ENCODE results near the gene PRDM16. TPM values are rescaled to one million over a fixed set of nuclear protein-coding genes. Genes with fewer than 3 reads are reported as not detected.
A peak's percentile ranks its signal among the peaks of the same experiment; 100 is the strongest.

PRDM16 gene
- total RNA-seq, 1 donor = 6.5 TPM

GRCh38 chr1:3066826-3067225 is 2.2 kb upstream of the PRDM16 start:
- H3K4me1 ChIP-seq (ENCODE audit: insufficient read depth, low read length) = no peaks in the 10 kb centered on the region
- H3K27me3 ChIP-seq (ENCODE audit: insufficient read depth, low read length) = peaks cover 5% of the 10 kb centered on the region
- H3K36me3 ChIP-seq (ENCODE audit: insufficient read depth, low read length) = no peaks in the 10 kb centered on the region
- H3K79me2 ChIP-seq (ENCODE audit: insufficient read depth, low read length) = peaks cover 7% of the 10 kb centered on the region
- no peak overlapping the region for H3K27ac ChIP-seq (ENCODE audit: low read depth, low read length)
- no peak overlapping the region for H3K4me2 ChIP-seq (ENCODE audit: insufficient read depth, low read length)
- H2AFZ ChIP-seq (ENCODE audit: low read length) = no peak overlapping the region
- peak; percentile 81 for DNase-seq (ENCODE audit: insufficient read length, low spot score, missing footprints)
- H3K9me3 ChIP-seq (ENCODE audit: low read depth, low read length) = no peaks in the 10 kb centered on the region
- TF ChIP-seq, protein P1, sequence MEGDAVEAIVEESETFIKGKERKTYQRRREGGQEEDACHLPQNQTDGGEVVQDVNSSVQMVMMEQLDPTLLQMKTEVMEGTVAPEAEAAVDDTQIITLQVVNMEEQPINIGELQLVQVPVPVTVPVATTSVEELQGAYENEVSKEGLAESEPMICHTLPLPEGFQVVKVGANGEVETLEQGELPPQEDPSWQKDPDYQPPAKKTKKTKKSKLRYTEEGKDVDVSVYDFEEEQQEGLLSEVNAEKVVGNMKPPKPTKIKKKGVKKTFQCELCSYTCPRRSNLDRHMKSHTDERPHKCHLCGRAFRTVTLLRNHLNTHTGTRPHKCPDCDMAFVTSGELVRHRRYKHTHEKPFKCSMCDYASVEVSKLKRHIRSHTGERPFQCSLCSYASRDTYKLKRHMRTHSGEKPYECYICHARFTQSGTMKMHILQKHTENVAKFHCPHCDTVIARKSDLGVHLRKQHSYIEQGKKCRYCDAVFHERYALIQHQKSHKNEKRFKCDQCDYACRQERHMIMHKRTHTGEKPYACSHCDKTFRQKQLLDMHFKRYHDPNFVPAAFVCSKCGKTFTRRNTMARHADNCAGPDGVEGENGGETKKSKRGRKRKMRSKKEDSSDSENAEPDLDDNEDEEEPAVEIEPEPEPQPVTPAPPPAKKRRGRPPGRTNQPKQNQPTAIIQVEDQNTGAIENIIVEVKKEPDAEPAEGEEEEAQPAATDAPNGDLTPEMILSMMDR (IDR thresholded peaks at IDR 0.05; ENCODE audit: extremely low read depth, low read depth, low read length) = no peak
- H3K4me3 ChIP-seq (ENCODE audit: insufficient read depth, low read length) = no peak overlapping the region
- peaks cover 6% of the 10 kb centered on the region for H4K20me1 ChIP-seq (ENCODE audit: insufficient read depth, low read length)

DNA sequence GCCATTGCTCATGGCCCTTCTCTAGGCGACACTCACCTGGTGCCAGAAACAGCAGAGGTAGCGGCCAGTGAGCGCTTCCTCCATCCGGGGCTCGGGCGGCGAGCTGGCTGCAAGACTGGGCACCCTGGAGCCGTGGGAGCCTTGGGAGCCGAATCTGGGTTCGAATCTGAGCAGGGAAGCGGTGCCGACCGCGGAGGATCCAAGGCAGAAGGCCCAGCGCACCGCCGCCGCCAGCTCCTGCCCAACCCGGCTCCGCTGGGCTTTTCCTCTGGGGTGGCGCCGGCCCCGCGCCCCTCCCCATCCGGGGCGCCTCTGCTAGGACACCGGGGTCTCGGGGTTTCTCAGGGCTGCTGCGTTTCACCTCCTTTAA is 1.7 kb upstream of the PRDM16 start:
- Histone ChIP-seq H3K79me2 (ENCODE audit: insufficient read depth, low read length) (peaks cover 7% of the 10 kb centered on the region), H3K27me3 (ENCODE audit: insufficient read depth, low read length) (peaks cover 5% of the 10 kb centered on the region), H3K36me3 (ENCODE audit: insufficient read depth, low read length) (no peaks in the 10 kb centered on the region), H2AFZ (ENCODE audit: low read length) (no peak overlapping the region), H3K4me3 (ENCODE audit: insufficient read depth, low read length) (no peak overlapping the region), H3K27ac (ENCODE audit: low read depth, low read length) (no peak overlapping the region), H4K20me1 (ENCODE audit: insufficient read depth, low read length) (peaks cover 8% of the 10 kb centered on the region), H3K4me2 (ENCODE audit: insufficient read depth, low read length) (no peak overlapping the region), H3K4me1 (ENCODE audit: insufficient read depth, low read length) (no peaks in the 10 kb centered on the region), H3K9me3 (ENCODE audit: low read depth, low read length) (no peaks in the 10 kb centered on the region)
- peak; percentile 62 for DNase-seq (ENCODE audit: insufficient read length, low spot score, missing footprints)
- TF ChIP-seq, protein P1 (IDR thresholded peaks at IDR 0.05; ENCODE audit: extremely low read depth, low read depth, low read length) = no peak

DNA sequence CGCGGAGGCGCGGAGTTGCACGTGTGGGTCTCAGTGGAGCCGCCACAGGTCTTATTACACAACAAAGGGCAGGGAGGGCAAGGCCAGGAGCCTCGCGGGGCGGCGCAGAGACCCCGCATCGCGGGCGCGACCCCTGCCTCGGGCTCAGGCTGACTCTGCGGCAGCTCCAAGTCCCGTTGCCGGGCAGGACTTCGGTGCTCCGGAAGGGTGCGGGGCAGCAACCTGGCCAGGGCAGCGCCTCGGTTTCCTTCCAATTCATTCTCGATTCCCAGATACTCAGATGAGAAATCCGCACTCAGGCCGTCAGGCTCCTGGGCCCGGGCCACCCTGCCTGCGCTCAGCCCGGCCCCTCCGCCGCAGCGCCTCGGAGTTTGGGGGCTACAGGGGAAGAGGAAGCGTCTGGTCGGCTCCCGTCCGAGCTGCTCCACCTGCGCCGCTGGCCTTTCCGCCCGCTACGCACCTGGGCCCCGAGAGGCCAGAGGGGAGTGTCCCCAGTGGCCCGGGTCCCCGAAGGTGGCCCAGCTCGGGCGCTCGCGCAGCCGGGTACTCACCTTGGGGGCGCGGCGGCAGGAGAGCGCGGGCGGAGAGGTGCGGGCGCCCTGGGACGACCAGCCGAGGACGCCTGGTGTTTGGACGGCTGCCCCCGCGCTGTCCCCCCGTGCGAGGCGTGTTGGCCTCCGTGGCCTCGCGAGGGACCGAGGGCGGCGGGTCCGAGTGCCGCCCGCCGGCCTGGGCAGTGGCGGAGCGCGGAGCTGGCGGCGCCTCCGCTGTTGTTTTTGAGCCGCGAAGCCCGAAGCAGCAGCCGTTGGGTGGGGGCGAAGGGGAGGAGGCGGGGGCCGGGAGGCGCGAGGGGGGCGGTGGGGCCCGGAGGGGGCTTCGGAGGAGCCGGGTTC is 1.1 kb upstream of the PRDM16 start:
- Histone ChIP-seq H3K4me1 (ENCODE audit: insufficient read depth, low read length) (no peaks in the 10 kb centered on the region), H3K27me3 (ENCODE audit: insufficient read depth, low read length) (peaks cover 5% of the 10 kb centered on the region), H3K27ac (ENCODE audit: low read depth, low read length) (no peak overlapping the region), H2AFZ (ENCODE audit: low read length) (no peak overlapping the region), H3K36me3 (ENCODE audit: insufficient read depth, low read length) (no peaks in the 10 kb centered on the region), H3K9me3 (ENCODE audit: low read depth, low read length) (no peaks in the 10 kb centered on the region), H3K4me3 (ENCODE audit: insufficient read depth, low read length) (peak overlapping the region; percentile 71), H3K4me2 (ENCODE audit: insufficient read depth, low read length) (peak overlapping the region; percentile 82), H3K79me2 (ENCODE audit: insufficient read depth, low read length) (peaks cover 7% of the 10 kb centered on the region), H4K20me1 (ENCODE audit: insufficient read depth, low read length) (peaks cover 11% of the 10 kb centered on the region)
- TF ChIP-seq, protein P1 (IDR thresholded peaks at IDR 0.05; ENCODE audit: extremely low read depth, low read depth, low read length) = no peak
- peak; percentile 89 for DNase-seq (ENCODE audit: insufficient read length, low spot score, missing footprints)

DNA sequence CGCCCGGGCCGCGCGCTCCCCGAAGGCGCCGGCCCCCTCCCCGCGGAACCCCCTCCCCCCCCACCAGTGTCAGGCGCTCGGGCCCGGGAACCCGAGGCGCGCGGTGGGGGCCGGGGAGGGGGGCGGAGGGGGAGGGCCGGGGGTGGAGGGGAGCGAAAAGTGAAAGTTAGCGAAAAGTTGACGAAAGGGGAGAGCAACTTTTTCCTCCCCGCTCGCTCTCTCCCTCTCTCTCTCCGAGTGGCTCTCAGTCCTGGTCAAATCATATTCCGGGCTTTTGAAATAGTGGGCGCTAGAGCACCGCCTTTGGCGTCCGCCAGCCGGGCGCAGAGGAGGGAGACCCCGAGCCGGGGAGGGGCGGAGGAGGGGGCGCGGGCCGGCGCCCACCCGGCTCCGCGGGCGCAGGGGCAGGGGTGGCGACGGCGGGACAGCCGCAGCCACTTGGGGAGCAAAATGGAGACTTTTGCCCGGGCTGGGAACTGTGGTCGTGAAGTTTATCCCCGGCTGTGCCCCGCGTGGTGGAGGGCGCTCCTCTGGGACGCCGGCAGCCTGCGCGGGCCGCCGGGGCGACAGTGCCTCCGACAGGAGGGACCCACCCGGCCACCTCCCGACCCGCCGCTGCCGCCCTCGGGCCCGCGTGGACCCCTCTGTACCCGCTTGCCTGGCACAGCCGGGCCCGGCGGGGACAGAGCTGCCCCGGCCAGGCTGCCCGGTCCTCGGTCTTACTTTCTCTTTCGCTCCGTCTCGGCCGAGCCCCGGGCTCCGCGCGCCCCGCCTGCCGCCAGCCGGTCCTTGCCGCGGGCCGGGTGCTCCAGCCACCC is 697 bp downstream of the PRDM16 start:
- Histone ChIP-seq H3K36me3 (ENCODE audit: insufficient read depth, low read length) (no peaks in the 10 kb centered on the region), H3K9me3 (ENCODE audit: low read depth, low read length) (no peaks in the 10 kb centered on the region), H2AFZ (ENCODE audit: low read length) (no peak overlapping the region), H3K4me1 (ENCODE audit: insufficient read depth, low read length) (no peaks in the 10 kb centered on the region), H4K20me1 (ENCODE audit: insufficient read depth, low read length) (peaks cover 13% of the 10 kb centered on the region), H3K27ac (ENCODE audit: low read depth, low read length) (no peak overlapping the region), H3K4me3 (ENCODE audit: insufficient read depth, low read length) (peak overlapping the region; percentile 80), H3K4me2 (ENCODE audit: insufficient read depth, low read length) (peak overlapping the region; percentile 70), H3K27me3 (ENCODE audit: insufficient read depth, low read length) (peaks cover 5% of the 10 kb centered on the region), H3K79me2 (ENCODE audit: insufficient read depth, low read length) (peaks cover 7% of the 10 kb centered on the region)
- TF ChIP-seq, protein P1 (IDR thresholded peaks at IDR 0.05; ENCODE audit: extremely low read depth, low read depth, low read length) = no peak
- DNase-seq (ENCODE audit: insufficient read length, low spot score, missing footprints) = peak; percentile 99

Data from osteoblast (primary cell).